Measurements from ENCODE around the gene ANKRD35. TPM values are rescaled to one million over a fixed set of nuclear protein-coding genes. Genes with fewer than 3 reads are reported as not detected.

The ANKRD35 gene
- total RNA-seq, 3 donors from 2014 or later (not counting 1 experiment from before 2014, with no cell fraction given): 0.14 to 0.23 (median 0.23) TPM

DNA sequence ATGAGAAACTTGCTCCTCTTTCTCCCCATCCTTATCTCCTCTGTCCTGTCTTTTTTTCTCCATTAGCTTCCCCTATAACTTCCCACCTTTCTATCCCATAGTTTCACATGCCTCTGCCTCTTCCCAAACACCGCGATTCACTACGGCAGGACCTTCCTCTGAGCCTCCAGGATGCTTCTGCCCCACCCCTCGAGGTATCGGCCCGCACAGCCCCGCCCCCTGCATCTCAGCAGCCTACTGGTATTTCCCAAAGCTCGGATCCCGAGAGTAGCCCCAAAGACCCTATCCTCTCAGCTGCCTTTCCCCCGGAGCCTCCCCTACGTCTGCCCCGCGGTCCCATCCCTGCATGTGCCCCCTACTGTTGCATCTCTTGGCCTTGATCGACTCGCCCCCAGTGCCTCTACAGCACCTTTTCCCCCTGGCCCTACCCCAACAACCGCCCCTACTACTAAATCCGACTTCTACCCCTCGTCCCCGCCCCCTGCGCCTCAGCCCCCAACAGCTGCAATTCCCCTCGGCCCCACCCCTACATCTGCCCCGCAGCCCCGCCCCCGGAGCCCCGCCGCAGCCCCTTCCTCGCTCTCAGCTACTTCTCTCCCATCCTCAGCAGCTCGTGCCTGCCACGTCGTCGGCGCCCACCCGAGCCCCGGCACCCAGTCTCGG lies 27.3 kb downstream of the ANKRD35 start:
- Histone ChIP-seq H3K36me3 (ENCODE audit: control insufficient read depth, insufficient read depth, low read length) (peaks cover 26% of the 10 kb centered on the region), H3K9me3 (ENCODE audit: control insufficient read depth, insufficient read depth, low read length) (no peaks in the 10 kb centered on the region), H3K27me3 (ENCODE audit: control insufficient read depth, insufficient read depth, low read length) (no peaks in the 10 kb centered on the region), H3K4me3 (ENCODE audit: low read length) (peak overlapping the region; percentile 94), H3K27ac (ENCODE audit: low read length) (peak overlapping the region; percentile 74), H3K4me1 (ENCODE audit: control insufficient read depth, insufficient read depth, low read length) (peaks cover 18% of the 10 kb centered on the region)
- Mint-ChIP-seq H3K4me3 (peak overlapping the region; percentile 94), H3K9me3 (no peaks in the 10 kb centered on the region), H3K27ac (peak overlapping the region; percentile 79 to 96), H3K36me3 (peaks cover 8% of the 10 kb centered on the region), H3K27me3 (ENCODE audit: low read depth in 2 of 2) (no peaks in the 10 kb centered on the region), H3K4me1 (peaks cover 11 to 36% of the 10 kb centered on the region in 2 donors)
- intact Hi-C loops (cut with micrococcal nuclease): loop anchor here (2.0 to 5.0 kb wide), 2 partner anchors 60 to 179 kb away; partner anchors contain the start of gene PEX11B
- TF ChIP-seq, protein P1, sequence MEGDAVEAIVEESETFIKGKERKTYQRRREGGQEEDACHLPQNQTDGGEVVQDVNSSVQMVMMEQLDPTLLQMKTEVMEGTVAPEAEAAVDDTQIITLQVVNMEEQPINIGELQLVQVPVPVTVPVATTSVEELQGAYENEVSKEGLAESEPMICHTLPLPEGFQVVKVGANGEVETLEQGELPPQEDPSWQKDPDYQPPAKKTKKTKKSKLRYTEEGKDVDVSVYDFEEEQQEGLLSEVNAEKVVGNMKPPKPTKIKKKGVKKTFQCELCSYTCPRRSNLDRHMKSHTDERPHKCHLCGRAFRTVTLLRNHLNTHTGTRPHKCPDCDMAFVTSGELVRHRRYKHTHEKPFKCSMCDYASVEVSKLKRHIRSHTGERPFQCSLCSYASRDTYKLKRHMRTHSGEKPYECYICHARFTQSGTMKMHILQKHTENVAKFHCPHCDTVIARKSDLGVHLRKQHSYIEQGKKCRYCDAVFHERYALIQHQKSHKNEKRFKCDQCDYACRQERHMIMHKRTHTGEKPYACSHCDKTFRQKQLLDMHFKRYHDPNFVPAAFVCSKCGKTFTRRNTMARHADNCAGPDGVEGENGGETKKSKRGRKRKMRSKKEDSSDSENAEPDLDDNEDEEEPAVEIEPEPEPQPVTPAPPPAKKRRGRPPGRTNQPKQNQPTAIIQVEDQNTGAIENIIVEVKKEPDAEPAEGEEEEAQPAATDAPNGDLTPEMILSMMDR (IDR thresholded peaks at IDR 0.05): no peak
- DNase-seq (peak; percentile 29 to 68), ATAC-seq (peak; percentile 28 to 40 (median 35))
- under 1% methylated on average over 30 of the region's 35 CpGs for WGBS (ENCODE audit: insufficient coverage)

DNA sequence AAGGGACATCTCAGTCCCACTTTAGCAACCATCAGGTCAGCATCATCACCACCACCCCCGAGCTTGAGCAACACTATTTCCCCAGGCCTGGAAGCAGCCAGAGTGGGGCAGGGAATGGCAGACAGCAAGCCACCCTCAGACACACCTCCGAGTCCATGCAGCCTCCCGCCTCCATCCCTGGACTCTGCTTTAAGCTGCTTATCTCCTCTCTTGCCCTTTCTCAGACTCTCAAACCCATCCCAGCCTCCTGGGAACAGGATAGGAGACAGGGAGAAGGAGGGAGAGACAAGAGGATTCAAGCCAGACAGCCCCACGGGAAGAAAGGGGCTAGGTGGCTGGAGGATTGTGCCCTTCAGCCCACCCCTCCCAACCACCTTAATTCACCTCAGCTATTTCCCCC lies 28.5 kb downstream of the ANKRD35 start:
- ATAC-seq (no peak), DNase-seq (no peak)
- Mint-ChIP-seq H3K27ac (no peak overlapping the region), H3K9me3 (no peaks in the 10 kb centered on the region), H3K4me3 (peak overlapping the region; percentile 94), H3K4me1 (peaks cover 11 to 36% of the 10 kb centered on the region in 2 donors), H3K36me3 (peaks cover 8% of the 10 kb centered on the region), H3K27me3 (ENCODE audit: low read depth in 2 of 2) (no peaks in the 10 kb centered on the region)
- Histone ChIP-seq H3K27me3 (ENCODE audit: control insufficient read depth, insufficient read depth, low read length) (no peaks in the 10 kb centered on the region), H3K27ac (ENCODE audit: low read length) (no peak overlapping the region), H3K4me1 (ENCODE audit: control insufficient read depth, insufficient read depth, low read length) (peaks cover 18% of the 10 kb centered on the region), H3K36me3 (ENCODE audit: control insufficient read depth, insufficient read depth, low read length) (peaks cover 28% of the 10 kb centered on the region), H3K4me3 (ENCODE audit: low read length) (no peak overlapping the region), H3K9me3 (ENCODE audit: control insufficient read depth, insufficient read depth, low read length) (no peaks in the 10 kb centered on the region)
- 88% methylated on average over 4 of the region's 4 CpGs for WGBS (ENCODE audit: insufficient coverage)
- intact Hi-C loops (cut with micrococcal nuclease): loop anchor here (5.0 kb wide), 1 partner anchor 180 kb away; no protein-coding TSS in a partner anchor
- TF ChIP-seq, protein P1 (IDR thresholded peaks at IDR 0.05): no peak

DNA sequence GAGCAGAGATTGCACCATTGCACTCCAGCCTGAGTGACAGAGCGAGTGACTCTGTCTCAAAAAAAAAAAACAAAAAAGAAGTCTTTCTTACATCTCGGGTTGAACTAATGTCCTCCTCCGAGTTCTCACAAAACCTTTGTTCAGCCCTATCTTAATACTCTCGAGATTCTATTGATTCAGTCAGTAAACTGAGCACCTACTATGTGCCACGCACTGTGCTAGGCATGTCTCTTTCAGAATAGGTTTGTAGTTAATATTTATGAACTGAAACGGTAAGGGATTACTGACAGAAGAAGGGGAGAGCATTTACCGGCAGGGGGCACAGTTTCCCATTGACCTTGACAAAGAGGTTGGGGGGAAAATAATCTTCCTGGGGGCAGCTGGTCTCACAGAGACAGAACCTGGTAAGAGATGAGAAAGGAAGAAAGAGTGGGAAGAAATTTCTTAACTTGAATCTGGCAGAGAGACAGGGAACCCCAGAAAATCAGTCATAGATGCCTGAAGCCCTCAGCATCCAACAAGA lies 30.2 kb downstream of the ANKRD35 start:
- H3K4me1 Mint-ChIP-seq: peaks cover 11 to 36% of the 10 kb centered on the region in 2 donors
- no peak overlapping the region for H3K4me3 Mint-ChIP-seq
- peaks cover 8% of the 10 kb centered on the region for H3K36me3 Mint-ChIP-seq
- no peaks in the 10 kb centered on the region for H3K27me3 Mint-ChIP-seq (ENCODE audit: low read depth in 2 of 2)
- no peak overlapping the region for H3K27ac Mint-ChIP-seq
- Histone ChIP-seq H3K27me3 (ENCODE audit: control insufficient read depth, insufficient read depth, low read length) (no peaks in the 10 kb centered on the region), H3K27ac (ENCODE audit: low read length) (no peak overlapping the region), H3K4me3 (ENCODE audit: low read length) (no peak overlapping the region), H3K4me1 (ENCODE audit: control insufficient read depth, insufficient read depth, low read length) (peaks cover 18% of the 10 kb centered on the region), H3K9me3 (ENCODE audit: control insufficient read depth, insufficient read depth, low read length) (no peaks in the 10 kb centered on the region), H3K36me3 (ENCODE audit: control insufficient read depth, insufficient read depth, low read length) (peaks cover 37% of the 10 kb centered on the region)
- 92% methylated on average over 7 of the region's 7 CpGs for WGBS (ENCODE audit: insufficient coverage)
- TF ChIP-seq, protein P1 (IDR thresholded peaks at IDR 0.05): no peak
- ATAC-seq (no peak), DNase-seq (no peak)
- no peaks in the 10 kb centered on the region for H3K9me3 Mint-ChIP-seq
- intact Hi-C loops (cut with micrococcal nuclease): loop anchor here (5.0 kb wide), 1 partner anchor 182 kb away; no protein-coding TSS in a partner anchor

Measured in natural killer cell (primary cell).